Upper lobe of left lung (tissue), 4 donors: ENCODE results near the gene PDXP.

Experiments used
- EP300 ChIP-seq, 4 donors: sonication (generic); formaldehyde crosslinking; IDR thresholded peaks; one replicate each; pipeline ENCODE4 v1.5.1; 2017; ENCODE audit warnings: antibody characterized with exemption in 4 of 4, control low read depth in 2 of 4
- POLR2A ChIP-seq, 4 donors: fragments of 450-650 bp; IDR thresholded peaks; one replicate each; pipeline ENCODE4 v1.5.1; 2016 to 2017; ENCODE audit warnings: antibody characterized with exemption in 4 of 4, mild to moderate bottlenecking in 2 of 4

DNA sequence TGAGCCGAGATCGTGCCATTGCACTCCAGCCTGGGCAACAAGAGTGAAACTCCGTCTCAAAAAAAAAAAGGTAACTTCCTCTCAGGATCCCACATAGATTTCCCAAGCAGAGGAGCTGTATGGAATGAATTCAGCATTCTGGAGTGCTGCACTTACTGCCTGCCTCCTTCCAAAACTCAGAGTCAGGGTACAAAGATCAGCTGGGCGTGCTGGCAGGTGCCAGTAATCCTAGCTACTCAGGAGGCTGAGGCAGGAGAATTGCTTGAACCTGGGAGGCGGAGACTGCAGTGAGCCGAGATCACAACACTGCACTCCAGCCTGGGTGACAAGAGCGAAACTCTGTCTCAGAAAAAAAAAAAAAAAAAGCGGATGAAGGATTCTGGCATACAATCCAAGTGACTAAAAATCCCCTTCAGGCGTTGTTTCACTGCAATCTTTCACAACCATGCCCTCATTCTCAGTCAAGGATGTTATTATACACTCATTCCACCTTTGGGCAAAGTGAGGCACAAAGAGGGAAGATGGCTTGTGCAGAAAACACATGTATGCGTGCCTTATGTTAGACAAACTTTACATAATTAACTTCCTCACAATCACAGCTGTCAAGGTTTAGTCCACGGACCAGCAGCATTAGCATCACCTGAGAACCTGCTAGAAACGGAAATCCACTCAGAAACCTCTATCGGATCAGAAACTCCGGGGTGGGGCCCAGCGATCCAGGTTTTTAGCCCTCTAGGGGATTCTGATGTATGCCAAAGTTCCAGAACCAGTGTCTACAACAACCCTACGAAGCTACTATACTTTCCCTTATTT, 26.5 kb downstream of the PDXP start:
- TF ChIP-seq EP300 (IDR thresholded peaks at IDR 0.05) (no peak), POLR2A (IDR thresholded peaks at IDR 0.05) (no peak)
